ENCODE results near the gene BRD7.

- TF ChIP-seq CTCF (IDR thresholded peaks at IDR 0.05) (no peak), POLR2A (IDR thresholded peaks at IDR 0.05) (no peak)
These were observed 895 bp downstream of the BRD7 start for GRCh38 chr16:50367777-50368409.
